Nephron progenitor cell (in vitro differentiated cells): Measurements from ENCODE around the gene PNMT.

Experiments used
- DNase-seq: peaks from one replicate; pipeline ENCODE4 v3.0.0; 2021
- H3K27ac Mint-ChIP-seq: 2 replicates; pipeline ENCODE4 v1.8.0; 2021; ENCODE audit warnings: mild to moderate bottlenecking, moderate library complexity, mixed read lengths
- H3K27me3 Mint-ChIP-seq: 2 replicates; pipeline ENCODE4 v1.8.0; 2021; ENCODE audit warnings: mild to moderate bottlenecking, low read depth, mixed read lengths; ENCODE audit not compliant: poor library complexity
- H3K36me3 Mint-ChIP-seq: 2 replicates; pipeline ENCODE4 v1.8.0; 2021; ENCODE audit warnings: low read depth, mixed read lengths
- H3K4me1 Mint-ChIP-seq: 2 replicates; pipeline ENCODE4 v1.8.0; 2021; ENCODE audit warnings: mixed read lengths
- H3K4me3 Mint-ChIP-seq: 2 replicates; pipeline ENCODE4 v1.8.0; 2021; ENCODE audit warnings: mild to moderate bottlenecking, moderate library complexity, mixed read lengths
- H3K9me3 Mint-ChIP-seq: 2 replicates; pipeline ENCODE4 v1.8.0; 2021; ENCODE audit warnings: mild to moderate bottlenecking, moderate library complexity, mixed read lengths
- CTCF ChIP-seq: fragments of 200-600 bp; sonication (generic); IDR thresholded peaks from 2 replicates; pipeline ENCODE4 v1.5.0; 2021; ENCODE audit warnings: antibody characterized with exemption

PNMT gene

DNA sequence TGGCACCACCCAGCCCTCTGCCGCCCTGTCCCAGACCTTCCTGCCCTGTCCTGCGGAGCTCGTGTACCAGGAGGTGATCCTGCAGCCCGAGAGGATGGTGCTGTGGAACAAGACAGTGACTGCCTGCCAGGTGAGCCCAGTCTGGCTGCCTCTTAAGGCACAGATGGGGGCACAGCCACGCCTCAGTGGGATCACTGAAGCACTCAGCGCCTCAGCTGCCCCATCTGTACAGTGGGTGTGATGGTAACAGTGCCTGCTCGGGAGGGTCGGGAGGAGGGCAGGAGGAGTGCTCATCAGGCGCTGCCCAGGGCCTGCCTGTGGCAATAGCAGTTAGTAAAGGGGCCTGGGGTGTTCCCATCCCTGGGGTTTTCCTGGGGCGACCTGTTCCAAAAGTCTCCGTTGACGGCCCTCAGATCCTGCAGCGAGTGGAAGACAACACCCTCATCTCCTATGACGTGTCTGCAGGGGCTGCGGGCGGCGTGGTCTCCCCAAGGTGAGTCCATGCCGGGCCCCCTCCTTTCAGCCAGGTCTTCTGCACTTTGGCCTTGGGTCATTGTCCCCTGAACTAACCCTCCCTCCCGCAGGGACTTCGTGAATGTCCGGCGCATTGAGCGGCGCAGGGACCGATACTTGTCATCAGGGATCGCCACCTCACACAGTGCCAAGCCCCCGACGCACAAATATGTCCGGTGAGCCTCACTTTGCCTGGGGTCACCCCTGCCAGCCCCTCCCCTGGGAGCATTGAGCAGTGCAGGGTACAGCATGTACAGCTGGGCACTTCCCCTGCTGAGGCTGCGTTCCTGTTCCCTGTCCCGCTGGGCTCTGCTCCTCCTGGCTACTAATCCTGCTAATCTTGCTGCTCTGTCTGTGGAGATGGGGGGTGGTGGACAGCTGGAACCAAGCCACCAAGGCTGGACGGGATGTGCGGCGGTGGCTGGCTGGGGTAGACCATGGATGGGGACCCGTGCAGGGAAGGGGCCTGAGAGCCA, 7.6 kb upstream of the PNMT start:
- TF ChIP-seq CTCF = no peak

DNA sequence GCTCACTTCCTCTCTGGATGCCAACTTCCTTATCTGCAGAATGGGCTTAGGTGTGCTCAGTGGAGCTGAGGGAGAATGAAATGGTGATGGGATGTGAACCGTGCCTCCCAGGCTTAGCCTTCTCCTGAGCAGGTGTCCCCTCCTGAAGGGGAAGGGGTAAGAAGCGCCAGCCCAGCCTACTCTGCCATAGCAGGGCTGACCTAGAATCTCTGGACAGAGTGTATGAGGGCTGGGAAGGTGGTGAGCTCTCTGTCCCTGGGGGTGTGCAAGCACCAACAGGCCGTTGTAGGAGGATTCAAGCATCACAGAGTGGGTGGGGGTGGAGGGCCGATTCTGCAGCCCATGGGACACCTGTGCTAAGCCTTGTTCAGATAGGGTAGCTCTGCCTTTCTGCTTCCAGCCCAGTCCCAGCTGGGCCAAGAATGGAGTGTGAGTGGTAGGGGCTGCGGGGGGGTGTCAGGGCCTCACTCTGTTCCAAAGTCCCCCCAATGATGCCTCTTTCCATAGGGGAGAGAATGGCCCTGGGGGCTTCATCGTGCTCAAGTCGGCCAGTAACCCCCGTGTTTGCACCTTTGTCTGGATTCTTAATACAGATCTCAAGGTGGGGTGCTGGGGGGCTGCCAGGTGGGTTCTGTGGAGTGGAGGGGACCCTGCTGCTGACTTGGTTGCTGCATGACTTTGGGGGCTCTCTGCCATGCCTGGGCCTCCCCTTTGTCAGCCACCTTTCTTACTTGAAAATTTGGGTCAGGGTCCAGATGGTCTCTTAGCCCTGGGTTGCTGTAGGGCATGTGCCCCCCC, 6.3 kb upstream of the PNMT start:
- peaks cover 14% of the 10 kb centered on the region for H3K27me3 Mint-ChIP-seq
- DNase-seq = no peak
- no peaks in the 10 kb centered on the region for H3K36me3 Mint-ChIP-seq
- no peak for TF ChIP-seq CTCF
- peaks cover 10% of the 10 kb centered on the region for H3K4me1 Mint-ChIP-seq
- H3K27ac Mint-ChIP-seq = no peak overlapping the region
- no peak overlapping the region for H3K4me3 Mint-ChIP-seq
- no peaks in the 10 kb centered on the region for H3K9me3 Mint-ChIP-seq

More for the DNA sequence above, 7.6 kb upstream of the PNMT start:
- H3K36me3 Mint-ChIP-seq = peaks cover under 1% of the 10 kb centered on the region
- no peak overlapping the region for H3K27ac Mint-ChIP-seq
- no peak for DNase-seq
- H3K27me3 Mint-ChIP-seq = peaks cover 2% of the 10 kb centered on the region
- no peaks in the 10 kb centered on the region for H3K9me3 Mint-ChIP-seq
- peaks cover 15% of the 10 kb centered on the region for H3K4me1 Mint-ChIP-seq
- H3K4me3 Mint-ChIP-seq = no peak overlapping the region

- no peak for DNase-seq
- Mint-ChIP-seq H3K4me1 (peaks cover 9% of the 10 kb centered on the region), H3K27me3 (peaks cover 22% of the 10 kb centered on the region), H3K27ac (no peak overlapping the region), H3K4me3 (no peak overlapping the region), H3K9me3 (no peaks in the 10 kb centered on the region), H3K36me3 (no peaks in the 10 kb centered on the region)
- TF ChIP-seq CTCF = no peak
These were observed 5.5 kb upstream of the PNMT start for GRCh38 chr17:39662551-39663339.

DNA sequence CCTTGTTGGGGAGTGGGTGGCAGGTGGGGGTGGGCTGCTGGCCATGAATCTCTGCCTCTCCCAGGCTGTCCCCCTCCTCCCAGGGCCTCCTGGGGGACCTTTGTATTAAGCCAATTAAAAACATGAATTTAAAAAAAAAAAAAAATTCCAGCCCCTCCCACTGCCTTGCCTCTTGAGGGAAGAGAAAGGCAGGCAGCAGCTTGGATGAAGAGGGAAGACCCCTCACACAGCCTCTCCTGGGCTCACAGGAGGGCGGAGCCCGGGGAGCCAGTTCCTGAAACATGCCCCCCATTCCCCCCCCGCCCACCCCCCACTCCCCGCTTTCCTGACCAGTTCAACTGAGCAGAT, 4.9 kb upstream of the PNMT start:
- DNase-seq = no peak
- no peak overlapping the region for H3K27ac Mint-ChIP-seq
- no peaks in the 10 kb centered on the region for H3K36me3 Mint-ChIP-seq
- H3K9me3 Mint-ChIP-seq = no peaks in the 10 kb centered on the region
- peaks cover 27% of the 10 kb centered on the region for H3K27me3 Mint-ChIP-seq
- no peak for TF ChIP-seq CTCF
- H3K4me3 Mint-ChIP-seq = no peak overlapping the region
- H3K4me1 Mint-ChIP-seq = peaks cover 10% of the 10 kb centered on the region

GRCh38 chr17:39663688-39664580, 4.3 kb upstream of the PNMT start:
- H3K27ac Mint-ChIP-seq = no peak overlapping the region
- H3K9me3 Mint-ChIP-seq = no peaks in the 10 kb centered on the region
- no peaks in the 10 kb centered on the region for H3K36me3 Mint-ChIP-seq
- no peak for TF ChIP-seq CTCF
- DNase-seq = peak; percentile 40
- peaks cover 16% of the 10 kb centered on the region for H3K4me1 Mint-ChIP-seq
- H3K4me3 Mint-ChIP-seq = no peak overlapping the region
- peaks cover 33% of the 10 kb centered on the region for H3K27me3 Mint-ChIP-seq
